ENCODE results near the gene MIAT. TPM values are rescaled to one million over a fixed set of nuclear protein-coding genes. Genes with fewer than 3 reads are reported as not detected.

The MIAT gene
- total RNA-seq, 1 experiment from 2014 or later, result 1.5 TPM

DNA sequence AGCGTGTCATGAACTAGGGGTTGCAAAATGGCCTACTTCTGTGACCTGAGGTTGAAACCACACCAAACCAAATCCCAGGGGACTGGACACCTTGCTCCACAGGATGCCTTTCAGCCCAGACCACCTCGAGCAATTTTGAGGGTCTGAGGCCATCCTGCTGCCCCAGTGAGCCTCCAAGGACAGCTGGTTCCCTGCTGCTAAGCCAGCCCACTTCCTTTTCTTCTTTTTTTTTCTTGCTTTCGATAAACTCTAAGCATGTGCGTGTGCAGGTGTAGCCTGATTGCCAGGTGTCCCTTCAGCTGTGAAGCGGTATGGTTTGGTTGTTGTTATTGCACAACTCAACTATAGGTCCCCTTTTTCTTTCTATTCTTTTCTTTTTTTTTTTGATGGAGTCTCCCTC is 42.2 kb upstream of the MIAT start:
- Histone ChIP-seq H3K9me3 (ENCODE audit: low read length) (no peaks in the 10 kb centered on the region), H3K4me1 (ENCODE audit: low read length) (peaks cover 12% of the 10 kb centered on the region), H3K9me2 (replicated peaks; ENCODE audit: insufficient read depth, low read length) (no peaks in the 10 kb centered on the region), H3K4me2 (ENCODE audit: low read depth, low read length, poor library complexity, severe bottlenecking) (no peak overlapping the region), H3K9ac (ENCODE audit: low read length) (no peak overlapping the region), H3K79me2 (ENCODE audit: low read length) (no peaks in the 10 kb centered on the region), H3K27me3 (ENCODE audit: low read length) (no peaks in the 10 kb centered on the region), H3K4me3 (ENCODE audit: low read length) (no peak overlapping the region), H4K20me1 (ENCODE audit: insufficient read depth, low read depth, low read length) (no peaks in the 10 kb centered on the region), H2AFZ (ENCODE audit: low read length) (no peak overlapping the region), H3K36me3 (ENCODE audit: insufficient read depth, low read length) (no peaks in the 10 kb centered on the region), H3K27ac (ENCODE audit: low read length) (no peak overlapping the region)
- DNase-seq, result peak; percentile 49

- no peaks in the 10 kb centered on the region for H3K9me2 ChIP-seq (replicated peaks; ENCODE audit: insufficient read depth, low read length)
- H3K9ac ChIP-seq (ENCODE audit: low read length), result no peak overlapping the region
- no peaks in the 10 kb centered on the region for H4K20me1 ChIP-seq (ENCODE audit: insufficient read depth, low read depth, low read length)
- no peak for DNase-seq
- no peaks in the 10 kb centered on the region for H3K27me3 ChIP-seq (ENCODE audit: low read length)
- H3K4me2 ChIP-seq (ENCODE audit: low read depth, low read length, poor library complexity, severe bottlenecking), result no peak overlapping the region
- H3K4me3 ChIP-seq (ENCODE audit: low read length), result no peak overlapping the region
- no peak overlapping the region for H3K27ac ChIP-seq (ENCODE audit: low read length)
- H3K4me1 ChIP-seq (ENCODE audit: low read length), result peaks cover 6% of the 10 kb centered on the region
- no peaks in the 10 kb centered on the region for H3K79me2 ChIP-seq (ENCODE audit: low read length)
- no peaks in the 10 kb centered on the region for H3K9me3 ChIP-seq (ENCODE audit: low read length)
- no peaks in the 10 kb centered on the region for H3K36me3 ChIP-seq (ENCODE audit: insufficient read depth, low read length)
- H2AFZ ChIP-seq (ENCODE audit: low read length), result no peak overlapping the region
Observed at GRCh38 chr22:26615830-26616435, 41.5 kb upstream of the MIAT start.

GRCh38 chr22:26616650-26617049 is 40.7 kb upstream of the MIAT start:
- no peaks in the 10 kb centered on the region for H3K79me2 ChIP-seq (ENCODE audit: low read length)
- H3K27me3 ChIP-seq (ENCODE audit: low read length), result no peaks in the 10 kb centered on the region
- peaks cover 6% of the 10 kb centered on the region for H3K4me1 ChIP-seq (ENCODE audit: low read length)
- no peak overlapping the region for H3K4me2 ChIP-seq (ENCODE audit: low read depth, low read length, poor library complexity, severe bottlenecking)
- no peak overlapping the region for H3K4me3 ChIP-seq (ENCODE audit: low read length)
- H3K9me2 ChIP-seq (replicated peaks; ENCODE audit: insufficient read depth, low read length), result no peaks in the 10 kb centered on the region
- H3K27ac ChIP-seq (ENCODE audit: low read length), result no peak overlapping the region
- no peak for DNase-seq
- H3K9me3 ChIP-seq (ENCODE audit: low read length), result no peaks in the 10 kb centered on the region
- no peaks in the 10 kb centered on the region for H3K36me3 ChIP-seq (ENCODE audit: insufficient read depth, low read length)
- no peak overlapping the region for H3K9ac ChIP-seq (ENCODE audit: low read length)
- H4K20me1 ChIP-seq (ENCODE audit: insufficient read depth, low read depth, low read length), result no peaks in the 10 kb centered on the region
- H2AFZ ChIP-seq (ENCODE audit: low read length), result no peak overlapping the region

DNA sequence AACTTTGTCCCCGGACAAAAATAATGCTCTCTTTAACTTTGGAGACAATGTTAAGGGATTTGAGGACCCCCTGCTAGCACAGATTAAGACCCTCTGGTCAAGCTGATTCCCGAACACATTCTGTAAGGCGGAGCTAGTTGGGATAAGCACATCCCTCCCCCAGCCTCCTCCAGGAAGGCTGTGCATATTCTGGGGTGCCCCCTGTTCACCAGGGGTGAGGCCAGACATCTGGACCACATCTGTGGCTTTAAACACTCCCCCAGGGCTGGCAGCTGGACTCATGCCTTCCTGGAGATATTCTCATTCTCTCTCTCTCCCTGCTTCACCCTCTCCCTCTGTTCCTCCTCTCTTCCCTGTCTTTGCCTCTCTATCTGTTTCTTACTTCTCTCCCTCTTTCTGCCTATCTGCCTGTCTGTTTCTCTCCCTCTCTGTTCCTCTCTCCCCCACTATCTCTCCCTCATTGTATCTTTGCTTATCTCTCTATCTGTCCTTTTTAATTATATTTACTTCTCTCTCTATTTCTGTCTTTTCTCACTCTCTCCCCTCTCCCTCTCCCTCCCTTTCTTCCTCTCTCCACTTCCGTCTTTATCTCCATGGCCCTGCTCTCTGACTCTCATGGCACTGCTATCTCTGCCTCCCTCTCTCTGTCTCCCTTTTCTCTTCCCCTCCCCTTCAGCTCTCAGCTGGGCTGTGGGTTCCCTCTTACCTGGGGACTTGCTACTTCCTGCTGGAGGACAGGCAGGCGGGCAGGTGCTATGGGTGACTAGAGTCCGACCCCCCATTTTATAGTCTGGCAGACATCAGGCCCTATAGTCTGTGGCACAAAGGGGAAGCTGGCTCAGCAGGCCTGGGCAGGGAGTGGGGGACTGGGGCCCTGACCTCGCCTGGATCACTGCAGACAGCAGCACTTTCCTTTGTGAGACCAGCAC is 39.9 kb upstream of the MIAT start, which contains the start of gene CRYBB1:
TSS of gene CRYBB1 (minus strand) at position 757 of the 929 bp plus-strand sequence. CDS start 1,708 bp downstream, outside the sequence.
- no peak for DNase-seq
- Histone ChIP-seq H3K4me2 (ENCODE audit: low read depth, low read length, poor library complexity, severe bottlenecking) (no peak within 1 kb of the TSS), H3K9me2 (replicated peaks; ENCODE audit: insufficient read depth, low read length) (no peaks in the 10 kb centered on the region), H3K4me3 (ENCODE audit: low read length) (no peak within 1 kb of the TSS), H3K27ac (ENCODE audit: low read length) (no peak within 1 kb of the TSS), H3K9ac (ENCODE audit: low read length) (no peak within 1 kb of the TSS), H3K9me3 (ENCODE audit: low read length) (no peaks in the 10 kb centered on the region), H4K20me1 (ENCODE audit: insufficient read depth, low read depth, low read length) (no peaks in the 10 kb centered on the region), H2AFZ (ENCODE audit: low read length) (no peak within 1 kb of the TSS), H3K4me1 (ENCODE audit: low read length) (peaks cover 6% of the 10 kb centered on the region), H3K36me3 (ENCODE audit: insufficient read depth, low read length) (no peaks in the 10 kb centered on the region), H3K79me2 (ENCODE audit: low read length) (no peaks in the 10 kb centered on the region), H3K27me3 (ENCODE audit: low read length) (no peaks in the 10 kb centered on the region)

DNA sequence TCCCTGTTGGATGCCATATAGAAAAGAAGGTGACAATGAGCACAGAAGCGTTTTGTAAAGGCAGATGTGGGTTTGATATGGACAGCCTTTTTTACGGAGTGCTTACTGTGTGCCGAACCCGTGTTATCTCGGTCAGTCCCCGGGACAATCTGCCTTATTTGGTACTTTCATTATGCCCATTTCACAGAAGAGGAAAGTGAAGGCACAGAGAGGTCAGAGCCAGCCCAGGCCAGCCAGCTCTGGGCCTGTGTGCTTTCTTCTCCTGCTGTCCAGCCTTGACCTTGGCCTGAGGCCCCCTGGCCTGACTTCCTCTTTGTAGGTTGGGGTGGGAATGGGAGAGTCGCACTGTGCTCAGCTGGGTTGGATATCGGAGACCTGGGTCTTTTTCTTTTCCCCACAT is 38.9 kb upstream of the MIAT start:
- H3K27me3 ChIP-seq (ENCODE audit: low read length), result no peaks in the 10 kb centered on the region
- no peak overlapping the region for H2AFZ ChIP-seq (ENCODE audit: low read length)
- H3K9me3 ChIP-seq (ENCODE audit: low read length), result no peaks in the 10 kb centered on the region
- H3K4me1 ChIP-seq (ENCODE audit: low read length), result peaks cover 6% of the 10 kb centered on the region
- no peaks in the 10 kb centered on the region for H3K79me2 ChIP-seq (ENCODE audit: low read length)
- no peak overlapping the region for H3K27ac ChIP-seq (ENCODE audit: low read length)
- no peak for DNase-seq
- no peak overlapping the region for H3K4me3 ChIP-seq (ENCODE audit: low read length)
- no peaks in the 10 kb centered on the region for H3K36me3 ChIP-seq (ENCODE audit: insufficient read depth, low read length)
- no peak overlapping the region for H3K9ac ChIP-seq (ENCODE audit: low read length)
- no peaks in the 10 kb centered on the region for H4K20me1 ChIP-seq (ENCODE audit: insufficient read depth, low read depth, low read length)
- H3K4me2 ChIP-seq (ENCODE audit: low read depth, low read length, poor library complexity, severe bottlenecking), result no peak overlapping the region
- no peaks in the 10 kb centered on the region for H3K9me2 ChIP-seq (replicated peaks; ENCODE audit: insufficient read depth, low read length)

GRCh38 chr22:26619510-26619909 is 37.9 kb upstream of the MIAT start:
- H3K4me2 ChIP-seq (ENCODE audit: low read depth, low read length, poor library complexity, severe bottlenecking), result no peak overlapping the region
- H3K36me3 ChIP-seq (ENCODE audit: insufficient read depth, low read length), result no peaks in the 10 kb centered on the region
- no peak overlapping the region for H3K9ac ChIP-seq (ENCODE audit: low read length)
- H4K20me1 ChIP-seq (ENCODE audit: insufficient read depth, low read depth, low read length), result no peaks in the 10 kb centered on the region
- H3K9me3 ChIP-seq (ENCODE audit: low read length), result no peaks in the 10 kb centered on the region
- no peak overlapping the region for H2AFZ ChIP-seq (ENCODE audit: low read length)
- no peaks in the 10 kb centered on the region for H3K79me2 ChIP-seq (ENCODE audit: low read length)
- H3K27ac ChIP-seq (ENCODE audit: low read length), result no peak overlapping the region
- no peak for DNase-seq
- H3K4me3 ChIP-seq (ENCODE audit: low read length), result no peak overlapping the region
- H3K27me3 ChIP-seq (ENCODE audit: low read length), result no peaks in the 10 kb centered on the region
- no peaks in the 10 kb centered on the region for H3K9me2 ChIP-seq (replicated peaks; ENCODE audit: insufficient read depth, low read length)
- H3K4me1 ChIP-seq (ENCODE audit: low read length), result peaks cover 6% of the 10 kb centered on the region

DNA sequence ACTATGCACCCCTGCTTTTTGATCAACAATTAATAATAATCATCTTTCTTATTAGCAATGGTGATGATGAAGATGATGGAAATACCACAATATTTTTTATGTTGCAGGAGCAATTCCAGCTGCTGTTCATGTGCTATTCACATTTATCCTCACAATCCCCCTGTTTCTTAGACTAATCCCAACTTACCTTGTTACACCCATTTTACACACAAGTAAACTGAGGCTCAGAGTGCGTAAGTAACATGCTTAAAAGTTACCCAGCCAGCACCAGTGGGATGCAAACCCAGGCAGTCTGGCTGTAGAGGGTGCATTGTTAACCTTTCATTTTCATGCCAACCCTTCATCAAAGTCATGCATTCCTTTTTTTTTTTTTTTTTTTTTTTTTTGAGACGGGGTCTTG is 37.2 kb upstream of the MIAT start:
- Histone ChIP-seq H3K27me3 (ENCODE audit: low read length) (no peaks in the 10 kb centered on the region), H3K9ac (ENCODE audit: low read length) (no peak overlapping the region), H4K20me1 (ENCODE audit: insufficient read depth, low read depth, low read length) (no peaks in the 10 kb centered on the region), H3K9me2 (replicated peaks; ENCODE audit: insufficient read depth, low read length) (no peaks in the 10 kb centered on the region), H3K9me3 (ENCODE audit: low read length) (no peaks in the 10 kb centered on the region), H3K4me1 (ENCODE audit: low read length) (peaks cover 6% of the 10 kb centered on the region), H2AFZ (ENCODE audit: low read length) (no peak overlapping the region), H3K79me2 (ENCODE audit: low read length) (no peaks in the 10 kb centered on the region), H3K36me3 (ENCODE audit: insufficient read depth, low read length) (no peaks in the 10 kb centered on the region), H3K4me3 (ENCODE audit: low read length) (no peak overlapping the region), H3K4me2 (ENCODE audit: low read depth, low read length, poor library complexity, severe bottlenecking) (no peak overlapping the region), H3K27ac (ENCODE audit: low read length) (no peak overlapping the region)
- DNase-seq, result no peak

- Histone ChIP-seq H3K27me3 (ENCODE audit: low read length) (no peaks in the 10 kb centered on the region), H3K9me2 (replicated peaks; ENCODE audit: insufficient read depth, low read length) (no peaks in the 10 kb centered on the region), H2AFZ (ENCODE audit: low read length) (no peak within 1 kb of the TSS), H3K4me2 (ENCODE audit: low read depth, low read length, poor library complexity, severe bottlenecking) (no peak within 1 kb of the TSS), H4K20me1 (ENCODE audit: insufficient read depth, low read depth, low read length) (no peaks in the 10 kb centered on the region), H3K79me2 (ENCODE audit: low read length) (no peaks in the 10 kb centered on the region), H3K9ac (ENCODE audit: low read length) (no peak within 1 kb of the TSS), H3K4me3 (ENCODE audit: low read length) (no peak within 1 kb of the TSS), H3K4me1 (ENCODE audit: low read length) (peaks cover 6% of the 10 kb centered on the region), H3K9me3 (ENCODE audit: low read length) (no peaks in the 10 kb centered on the region), H3K27ac (ENCODE audit: low read length) (no peak within 1 kb of the TSS), H3K36me3 (ENCODE audit: insufficient read depth, low read length) (no peaks in the 10 kb centered on the region)
- no peak for DNase-seq
Observed at GRCh38 chr22:26621663-26622062, 35.7 kb upstream of the MIAT start, which contains the start of gene CRYBA4. CRYBA4 (plus strand) TSS chr22:26621963; CDS start chr22:26622597, 634 bp downstream.
